SK-N-SH (cell line): ENCODE measurements around the gene PLCB1.

ENCODE experiments used
- YY1 ChIP-seq: IDR thresholded peaks from 2 replicates; pipeline ENCODE4 v1.4.0; 2012; ENCODE audit warnings: low read depth, mild to moderate bottlenecking
- TF ChIP-seq, protein P1 (sequence below): fragments of 200-600 bp; sonication (generic); IDR thresholded peaks from 2 replicates; pipeline ENCODE4 v1.6.1; 2017; ENCODE audit warnings: antibody characterized with exemption, mild to moderate bottlenecking, moderate library complexity

DNA sequence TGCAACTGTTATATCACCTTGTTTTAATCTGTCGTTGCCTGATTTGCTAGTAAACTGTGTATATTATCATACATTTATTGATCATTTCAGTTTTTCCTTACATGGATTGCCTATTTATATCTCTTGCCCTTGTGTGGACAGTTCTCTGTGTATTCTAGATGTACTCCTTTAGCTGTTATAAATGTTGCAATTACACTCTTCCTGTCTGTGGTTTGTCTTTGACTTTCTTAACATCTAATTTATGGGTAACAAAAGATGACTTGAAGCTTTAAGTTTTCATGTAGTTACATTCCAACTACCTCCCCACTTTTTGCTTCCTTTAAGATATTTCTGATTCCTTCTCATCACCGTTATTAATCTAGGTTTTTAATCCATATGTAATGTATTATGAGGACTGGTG, 22.6 kb downstream of the PLCB1 start:
- TF ChIP-seq, protein P1, sequence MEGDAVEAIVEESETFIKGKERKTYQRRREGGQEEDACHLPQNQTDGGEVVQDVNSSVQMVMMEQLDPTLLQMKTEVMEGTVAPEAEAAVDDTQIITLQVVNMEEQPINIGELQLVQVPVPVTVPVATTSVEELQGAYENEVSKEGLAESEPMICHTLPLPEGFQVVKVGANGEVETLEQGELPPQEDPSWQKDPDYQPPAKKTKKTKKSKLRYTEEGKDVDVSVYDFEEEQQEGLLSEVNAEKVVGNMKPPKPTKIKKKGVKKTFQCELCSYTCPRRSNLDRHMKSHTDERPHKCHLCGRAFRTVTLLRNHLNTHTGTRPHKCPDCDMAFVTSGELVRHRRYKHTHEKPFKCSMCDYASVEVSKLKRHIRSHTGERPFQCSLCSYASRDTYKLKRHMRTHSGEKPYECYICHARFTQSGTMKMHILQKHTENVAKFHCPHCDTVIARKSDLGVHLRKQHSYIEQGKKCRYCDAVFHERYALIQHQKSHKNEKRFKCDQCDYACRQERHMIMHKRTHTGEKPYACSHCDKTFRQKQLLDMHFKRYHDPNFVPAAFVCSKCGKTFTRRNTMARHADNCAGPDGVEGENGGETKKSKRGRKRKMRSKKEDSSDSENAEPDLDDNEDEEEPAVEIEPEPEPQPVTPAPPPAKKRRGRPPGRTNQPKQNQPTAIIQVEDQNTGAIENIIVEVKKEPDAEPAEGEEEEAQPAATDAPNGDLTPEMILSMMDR = no peak
- no peak for TF ChIP-seq YY1
